ENCODE results near the gene KDM3B.
A peak's percentile ranks its signal among the peaks of the same experiment; 100 is the strongest.
"Not testable (repeated sequence)": the region's sequence is repeated elsewhere in the genome, so short reads cannot be mapped to it uniquely, and the experiment has no call there.

Gene KDM3B, protein sequence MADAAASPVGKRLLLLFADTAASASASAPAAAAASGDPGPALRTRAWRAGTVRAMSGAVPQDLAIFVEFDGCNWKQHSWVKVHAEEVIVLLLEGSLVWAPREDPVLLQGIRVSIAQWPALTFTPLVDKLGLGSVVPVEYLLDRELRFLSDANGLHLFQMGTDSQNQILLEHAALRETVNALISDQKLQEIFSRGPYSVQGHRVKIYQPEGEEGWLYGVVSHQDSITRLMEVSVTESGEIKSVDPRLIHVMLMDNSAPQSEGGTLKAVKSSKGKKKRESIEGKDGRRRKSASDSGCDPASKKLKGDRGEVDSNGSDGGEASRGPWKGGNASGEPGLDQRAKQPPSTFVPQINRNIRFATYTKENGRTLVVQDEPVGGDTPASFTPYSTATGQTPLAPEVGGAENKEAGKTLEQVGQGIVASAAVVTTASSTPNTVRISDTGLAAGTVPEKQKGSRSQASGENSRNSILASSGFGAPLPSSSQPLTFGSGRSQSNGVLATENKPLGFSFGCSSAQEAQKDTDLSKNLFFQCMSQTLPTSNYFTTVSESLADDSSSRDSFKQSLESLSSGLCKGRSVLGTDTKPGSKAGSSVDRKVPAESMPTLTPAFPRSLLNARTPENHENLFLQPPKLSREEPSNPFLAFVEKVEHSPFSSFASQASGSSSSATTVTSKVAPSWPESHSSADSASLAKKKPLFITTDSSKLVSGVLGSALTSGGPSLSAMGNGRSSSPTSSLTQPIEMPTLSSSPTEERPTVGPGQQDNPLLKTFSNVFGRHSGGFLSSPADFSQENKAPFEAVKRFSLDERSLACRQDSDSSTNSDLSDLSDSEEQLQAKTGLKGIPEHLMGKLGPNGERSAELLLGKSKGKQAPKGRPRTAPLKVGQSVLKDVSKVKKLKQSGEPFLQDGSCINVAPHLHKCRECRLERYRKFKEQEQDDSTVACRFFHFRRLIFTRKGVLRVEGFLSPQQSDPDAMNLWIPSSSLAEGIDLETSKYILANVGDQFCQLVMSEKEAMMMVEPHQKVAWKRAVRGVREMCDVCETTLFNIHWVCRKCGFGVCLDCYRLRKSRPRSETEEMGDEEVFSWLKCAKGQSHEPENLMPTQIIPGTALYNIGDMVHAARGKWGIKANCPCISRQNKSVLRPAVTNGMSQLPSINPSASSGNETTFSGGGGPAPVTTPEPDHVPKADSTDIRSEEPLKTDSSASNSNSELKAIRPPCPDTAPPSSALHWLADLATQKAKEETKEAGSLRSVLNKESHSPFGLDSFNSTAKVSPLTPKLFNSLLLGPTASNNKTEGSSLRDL (N-terminal part only)

DNA sequence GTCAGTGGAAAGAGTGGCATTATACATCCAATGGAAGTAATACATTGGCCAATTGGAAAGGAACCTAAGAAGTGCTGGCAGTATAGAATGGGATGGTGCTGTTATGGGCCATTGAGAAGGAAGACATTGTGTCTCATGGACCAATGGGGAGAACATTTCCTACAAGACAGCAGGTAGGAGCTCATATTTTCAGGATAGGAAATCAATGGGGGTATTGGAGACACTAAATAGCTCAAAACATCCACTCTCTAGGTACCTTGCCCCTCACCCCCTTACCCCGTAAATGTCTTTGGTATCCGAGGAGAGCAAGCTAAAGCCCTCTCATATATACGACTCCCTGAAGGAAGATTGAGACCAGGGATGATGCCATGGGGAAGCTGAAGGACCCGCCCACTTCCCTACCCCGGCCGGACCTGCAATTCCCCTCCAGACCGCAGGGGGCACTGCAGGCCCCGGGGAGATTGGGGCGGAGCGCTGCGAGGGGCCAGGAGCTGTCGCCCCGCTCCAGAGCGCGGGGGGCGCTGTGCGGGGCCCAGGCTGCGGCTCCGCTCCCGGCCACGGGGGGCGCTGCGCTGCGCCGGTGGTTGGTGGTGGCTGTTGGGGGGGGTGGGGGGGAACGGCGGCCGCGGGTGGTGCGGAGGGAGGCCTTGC lies at the start of gene KDM3B:
Gene KDM3B, plus strand, starts transcription at position 615 of the 651 bp plus-strand sequence. CDS start 111 bp downstream, outside the sequence.
- peak; percentile 79 for DNase-seq

DNA sequence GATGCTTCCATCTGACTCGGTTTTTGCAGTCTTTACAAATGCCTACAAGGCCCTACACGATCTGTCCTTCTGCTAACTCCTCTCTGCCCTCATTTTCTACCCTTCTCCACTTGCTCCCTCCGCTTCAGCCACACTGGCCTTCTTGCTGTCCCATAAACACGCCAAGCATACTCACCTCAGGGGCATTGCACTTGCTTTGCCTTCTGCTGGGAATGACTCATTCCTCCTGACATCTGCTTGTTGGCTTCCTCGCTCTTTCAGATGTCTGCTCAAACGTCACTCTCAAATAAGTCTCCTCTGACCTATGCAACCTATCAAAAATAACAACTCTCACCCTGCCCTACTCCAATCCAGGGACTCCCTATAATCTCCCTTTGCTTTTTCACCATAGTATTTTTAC lies 49.1 kb upstream of the KDM3B start:
- DNase-seq: no peak

DNA sequence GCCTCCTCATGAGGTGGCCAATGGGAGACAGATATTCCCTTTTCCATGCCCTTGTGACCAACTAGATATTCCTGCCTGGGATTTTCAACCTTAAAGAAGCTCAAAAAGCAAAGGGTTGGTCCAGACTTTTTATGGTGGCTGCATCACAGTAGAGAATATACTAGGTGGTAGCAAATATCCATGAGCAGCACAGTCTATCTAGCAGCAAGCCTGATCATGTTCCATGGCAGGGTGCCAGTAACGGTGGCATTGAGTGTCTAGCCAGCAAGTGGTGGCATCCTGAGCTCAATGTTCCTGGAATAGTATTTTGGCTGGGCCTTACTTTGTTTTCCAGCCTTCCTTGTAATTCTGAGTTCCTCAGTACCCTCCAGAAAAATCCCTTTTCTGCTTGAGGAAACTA lies 46.7 kb upstream of the KDM3B start:
- DNase-seq: no peak

DNA sequence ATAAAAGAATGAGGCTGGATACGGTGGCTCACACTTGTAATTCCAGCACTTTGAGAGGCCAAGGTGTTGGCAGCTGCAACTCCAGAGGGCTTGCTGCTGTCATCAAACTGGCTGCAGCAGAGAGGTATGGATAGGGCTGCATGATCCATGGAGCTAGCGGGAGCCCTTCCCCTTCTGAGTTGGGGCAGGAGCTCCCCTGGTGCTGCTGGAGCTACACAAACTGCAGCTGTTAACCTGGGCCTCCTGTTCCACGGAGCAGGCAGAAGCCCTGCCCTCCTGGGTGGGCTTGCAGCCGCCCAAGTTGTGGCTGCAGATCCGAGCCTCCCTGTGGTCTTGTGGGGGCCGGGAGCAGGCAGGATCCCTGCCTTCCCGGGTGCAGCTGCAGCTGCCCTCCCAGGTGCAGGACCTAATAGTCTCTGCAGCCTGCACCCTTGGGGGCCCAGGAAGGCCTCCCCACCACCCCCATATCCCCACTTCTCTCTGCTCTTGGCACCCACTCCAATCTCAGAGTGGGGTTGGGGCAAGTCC lies 36.7 kb upstream of the KDM3B start:
- DNase-seq: no peak

DNA sequence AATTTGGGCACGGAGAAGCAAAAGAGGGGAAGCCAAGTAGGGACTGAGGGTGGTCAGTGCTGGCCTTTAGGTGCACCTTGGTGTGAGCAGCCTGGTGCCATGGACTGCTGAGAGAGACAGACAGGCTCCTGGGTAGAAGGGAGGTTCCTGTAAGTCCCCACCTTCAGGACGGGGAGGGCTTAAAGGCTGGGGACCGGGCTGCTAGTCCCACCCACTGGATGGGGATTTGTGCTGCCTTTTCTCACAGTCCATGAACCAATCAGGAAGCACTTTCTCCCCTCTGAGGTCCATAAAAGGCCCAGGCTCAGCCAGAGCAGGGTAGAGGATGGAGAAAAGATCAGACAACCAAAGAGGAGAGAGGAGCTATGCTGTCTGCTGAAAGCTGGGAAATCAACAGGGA lies 36.1 kb upstream of the KDM3B start:
- DNase-seq: no peak

DNA sequence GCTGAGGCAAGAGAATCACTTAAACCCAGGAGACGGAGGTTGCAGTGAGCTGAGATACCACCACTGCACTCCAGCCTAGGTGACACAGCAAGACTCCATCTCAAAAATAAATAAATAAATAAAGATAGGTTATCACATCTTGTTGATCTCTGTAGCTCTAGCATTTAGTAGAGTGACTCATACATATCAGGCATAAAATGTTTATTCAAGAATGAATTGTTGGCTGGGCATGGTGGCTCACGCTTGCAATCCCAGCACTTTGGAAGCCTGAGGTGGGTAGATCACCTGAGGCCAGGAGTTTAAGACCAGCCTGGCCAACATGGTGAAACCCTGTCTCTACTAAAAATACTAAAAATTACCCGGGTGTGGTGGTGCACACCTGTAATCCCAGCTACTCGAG lies 34.3 kb upstream of the KDM3B start:
- not testable (repeated sequence) for DNase-seq

DNA sequence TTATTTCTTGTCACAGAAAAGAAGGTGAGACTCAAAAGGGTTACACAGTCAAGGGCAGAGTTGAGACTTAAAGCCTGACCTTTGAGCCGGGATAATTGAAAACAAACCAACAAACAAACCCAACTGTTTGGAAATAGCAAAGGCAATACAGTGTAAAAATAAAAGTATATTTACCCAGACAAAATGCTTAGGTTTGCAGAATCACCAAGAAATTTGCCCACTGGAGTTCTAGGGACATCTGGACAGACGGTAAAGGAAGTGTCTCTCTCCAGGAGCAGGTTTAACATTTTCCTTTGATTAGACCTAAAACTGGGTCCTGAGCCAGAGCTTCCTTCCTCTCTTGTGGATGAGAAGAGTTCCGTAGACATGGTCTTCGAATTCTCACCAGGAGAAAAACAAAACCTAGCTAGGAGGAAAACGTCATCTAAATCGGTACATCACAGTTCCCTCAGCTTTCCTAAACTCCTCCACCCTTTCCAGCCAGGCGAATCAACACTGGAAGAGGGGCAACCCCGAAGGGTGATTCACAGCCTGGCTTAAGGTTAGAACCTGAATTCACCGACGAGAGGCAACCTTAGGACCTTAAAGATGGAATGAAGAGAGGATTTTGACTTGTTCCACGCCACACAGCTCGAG lies 21.6 kb upstream of the KDM3B start:
- no peak for DNase-seq

DNA sequence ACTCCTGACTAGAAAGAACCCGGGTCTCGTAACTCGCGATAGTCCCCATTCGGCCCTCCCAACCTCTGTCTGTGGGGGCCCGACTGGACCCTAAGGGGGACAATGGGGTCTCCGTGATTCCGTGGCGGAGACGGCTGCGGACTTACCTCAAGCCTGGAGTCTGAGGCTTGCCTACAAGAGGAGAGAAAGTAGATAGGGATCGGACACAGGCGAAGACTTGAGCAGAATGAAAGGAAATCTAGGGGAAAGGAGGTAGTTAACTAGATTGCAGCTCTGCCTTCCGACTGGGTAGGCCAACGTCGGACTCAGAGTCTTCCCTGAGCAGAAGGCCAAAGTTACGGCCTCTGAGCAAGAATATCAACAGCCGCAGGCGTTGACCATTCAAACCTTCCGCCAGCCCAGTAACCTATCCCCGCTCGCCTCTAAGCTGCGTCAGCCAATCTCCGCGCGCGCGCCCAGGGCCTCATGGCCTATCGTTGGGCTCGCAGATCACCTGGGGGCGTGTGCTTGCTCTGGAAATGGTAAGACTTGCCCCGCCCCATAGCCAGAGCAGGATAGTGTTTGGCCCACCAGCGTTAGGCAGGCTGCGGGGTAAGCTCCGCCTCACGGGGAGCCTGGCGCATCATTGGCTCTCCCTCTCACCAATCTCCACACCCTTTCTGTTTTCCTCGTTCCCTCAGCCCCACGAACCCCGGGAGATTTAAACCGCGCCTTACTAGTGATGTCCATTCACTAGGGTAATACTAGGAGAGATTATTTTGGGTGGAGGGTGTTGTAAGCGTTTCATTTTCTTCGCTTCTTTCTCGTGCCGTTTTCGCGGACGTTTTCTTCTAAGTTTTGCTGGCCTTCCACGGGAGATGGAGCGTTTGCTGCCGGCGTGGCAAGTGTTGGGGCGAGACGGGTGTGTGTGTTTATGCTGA lies 20.8 kb upstream of the KDM3B start, which contains the start of gene CDC25C:
Gene CDC25C, minus strand, starts transcription at position 356 of the 920 bp plus-strand sequence. CDS start 624 bp downstream, outside the sequence.
- peak; percentile 99 for DNase-seq

DNA sequence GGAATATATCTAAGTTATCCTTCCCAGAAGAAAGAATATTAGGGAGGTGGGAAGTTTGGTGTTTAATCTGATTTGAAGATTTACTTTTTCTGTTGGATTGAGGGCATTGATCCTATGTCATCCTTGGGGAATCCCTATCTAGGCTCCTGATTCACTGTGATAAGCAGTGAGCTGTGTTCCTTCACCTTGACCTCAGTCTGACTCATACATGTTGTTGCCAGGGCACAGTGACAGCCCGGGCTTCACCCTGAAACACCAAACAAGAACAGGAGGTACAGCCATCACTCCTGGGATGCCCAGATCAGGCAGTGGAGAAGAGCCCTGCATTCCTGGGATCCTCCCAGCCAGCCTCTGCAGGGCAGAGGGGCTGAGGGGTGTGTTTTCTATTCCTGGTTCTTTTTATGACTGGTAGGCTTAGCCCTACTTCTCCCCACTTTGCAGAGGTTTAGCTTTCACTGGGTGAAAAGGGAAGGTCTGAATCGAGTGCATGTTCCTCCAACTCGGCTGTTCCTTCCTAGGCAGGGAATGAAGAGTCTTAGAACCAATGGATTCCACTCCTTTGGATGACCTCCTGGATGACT lies 17.5 kb upstream of the KDM3B start:
- no peak for DNase-seq

DNA sequence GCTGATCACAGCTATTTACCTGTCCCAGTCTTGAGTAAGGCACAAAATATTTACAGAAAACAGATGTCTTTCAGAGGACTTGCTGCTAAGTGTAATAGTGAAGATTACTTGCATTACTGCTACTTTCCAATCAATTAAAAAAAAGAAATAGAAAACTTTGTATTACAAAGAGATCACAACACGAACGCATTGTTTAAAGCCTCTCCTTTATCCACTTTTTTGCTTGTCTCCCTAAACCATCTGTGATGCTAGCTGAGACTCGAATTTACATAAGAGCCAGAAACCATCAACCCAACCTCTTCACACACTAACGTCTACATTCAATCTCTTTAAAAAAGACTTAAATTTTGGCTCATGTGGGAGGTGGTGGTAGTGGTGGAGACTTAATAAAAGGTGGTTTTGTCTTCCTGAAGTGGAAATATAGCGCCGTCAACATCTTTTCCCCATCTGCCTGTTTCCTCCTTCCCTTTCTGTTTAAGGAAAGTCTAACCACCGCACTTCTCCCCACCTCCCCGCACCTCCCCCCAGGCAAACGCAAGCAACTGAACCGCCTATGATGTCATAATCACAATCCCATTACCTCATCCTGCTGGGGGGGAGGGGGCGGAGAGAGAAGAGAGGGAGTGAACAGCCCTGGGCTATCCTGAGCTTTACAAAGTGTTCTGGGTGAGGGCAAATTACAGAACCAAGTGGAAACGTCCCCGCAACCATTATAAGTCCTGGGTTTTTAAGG lies 15.4 kb upstream of the KDM3B start:
- peak; percentile 85 for DNase-seq

DNA sequence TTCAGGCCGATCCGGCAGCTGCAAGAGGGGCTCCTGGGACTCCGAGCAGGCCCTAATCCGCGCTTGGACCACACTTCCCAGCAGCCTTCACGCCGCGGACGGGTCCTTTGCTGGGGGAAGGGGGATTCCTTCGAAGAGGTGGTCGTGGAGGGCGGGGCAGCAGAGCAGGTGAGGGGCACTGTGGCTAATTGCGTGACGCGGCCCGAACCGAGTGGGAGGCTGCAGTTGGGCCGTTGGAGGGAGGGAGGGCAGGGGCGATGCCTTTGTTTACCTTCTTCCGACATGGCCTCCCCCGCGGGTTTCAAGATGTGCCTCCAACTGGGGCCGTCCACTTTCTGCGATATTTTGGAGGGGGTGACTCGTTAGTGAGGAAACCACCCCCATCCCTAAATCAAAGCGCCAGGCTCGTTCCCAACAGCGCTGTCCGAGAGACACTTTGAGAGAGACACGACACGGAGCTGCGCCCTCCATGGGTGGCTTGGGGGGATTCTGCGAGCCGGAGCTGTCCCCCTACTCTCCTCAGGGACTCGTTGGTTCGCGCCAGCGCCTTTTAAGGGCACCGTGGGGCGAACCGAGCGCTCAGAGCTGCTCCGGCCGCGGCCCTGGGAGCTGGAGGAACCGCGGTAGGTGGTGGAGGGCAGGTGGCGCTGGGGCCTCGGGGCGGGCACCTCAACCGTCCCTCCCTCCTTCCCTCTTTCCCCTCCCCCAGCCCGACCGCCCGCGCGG lies 14.6 kb upstream of the KDM3B start, which contains the start of gene FAM53C:
Gene FAM53C, plus strand, starts transcription at position 582 of the 726 bp plus-strand sequence. CDS start 3,070 bp downstream, outside the sequence.
- DNase-seq: peak; percentile 90

DNA sequence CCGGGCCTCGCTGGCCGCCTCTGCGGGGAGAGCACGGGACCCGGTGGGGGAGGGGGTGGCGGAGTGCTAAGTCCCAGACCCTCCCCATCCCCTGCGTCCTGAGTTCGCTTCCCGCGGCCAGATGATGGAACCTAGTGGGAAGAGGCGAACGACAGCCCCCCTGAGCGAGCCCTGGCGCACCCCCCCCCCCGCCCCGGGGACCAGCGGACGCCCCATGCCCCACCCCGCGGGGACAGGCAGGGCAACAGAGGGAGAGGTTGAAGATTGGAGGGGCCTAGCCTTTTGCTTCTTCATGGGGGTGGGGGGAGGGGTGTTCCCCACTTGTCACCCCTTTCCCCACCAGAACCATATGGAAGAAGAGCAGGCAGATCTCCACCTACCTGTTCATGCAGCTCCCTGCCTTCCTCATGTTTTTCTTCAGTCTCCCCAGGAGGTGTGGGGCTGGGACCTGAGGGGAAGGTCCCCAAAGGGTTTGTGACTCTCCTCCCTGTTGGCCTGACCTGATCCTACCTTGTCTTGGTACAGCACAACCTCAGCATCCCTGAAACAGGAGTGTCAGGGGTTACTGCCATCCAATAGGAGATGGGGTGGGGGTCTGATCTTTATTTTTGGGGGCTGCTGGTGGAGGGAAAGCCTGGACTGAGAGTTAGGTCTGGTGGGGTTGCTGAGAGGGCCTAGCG lies 13.9 kb upstream of the KDM3B start:
- no peak for DNase-seq

DNA sequence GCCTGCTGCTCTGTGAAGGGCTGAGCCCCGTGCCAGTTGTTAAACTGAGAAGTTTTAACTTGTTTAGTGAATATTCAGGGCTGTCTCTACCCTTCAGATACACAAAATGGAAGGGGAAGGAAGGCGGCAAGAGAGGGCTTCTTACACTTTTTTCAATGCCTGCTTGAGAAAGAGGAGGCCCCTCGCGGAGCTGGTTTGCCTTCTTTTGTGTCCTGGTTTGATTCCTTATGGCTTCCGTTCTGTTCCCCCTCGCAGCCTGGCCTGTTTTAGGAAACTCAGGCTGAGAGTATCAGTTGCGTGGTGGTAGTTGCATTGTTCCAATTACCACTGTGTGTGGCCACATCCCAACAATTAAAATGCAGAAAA lies 13.4 kb upstream of the KDM3B start:
- peak; percentile 19 for DNase-seq

DNA sequence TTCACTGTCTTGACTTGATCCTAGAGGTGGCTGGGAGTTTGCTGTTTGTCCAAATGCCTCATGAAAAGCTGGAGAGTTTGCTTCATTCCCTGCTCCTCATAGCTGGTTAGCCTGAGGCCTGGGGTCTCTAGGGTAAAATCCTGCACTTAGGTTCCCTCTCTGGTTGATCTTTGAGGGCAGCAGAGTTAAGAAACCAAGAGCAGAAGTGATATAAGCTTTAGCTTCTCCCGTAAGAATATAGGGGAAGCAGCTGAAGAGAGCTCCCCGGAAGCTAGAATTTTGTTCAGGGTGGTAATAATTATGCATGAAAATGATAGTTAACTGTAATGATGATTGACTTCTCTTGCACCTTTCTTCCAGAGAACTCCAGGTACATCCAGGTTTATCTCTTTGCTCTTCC lies 13.0 kb upstream of the KDM3B start:
- no peak for DNase-seq

DNA sequence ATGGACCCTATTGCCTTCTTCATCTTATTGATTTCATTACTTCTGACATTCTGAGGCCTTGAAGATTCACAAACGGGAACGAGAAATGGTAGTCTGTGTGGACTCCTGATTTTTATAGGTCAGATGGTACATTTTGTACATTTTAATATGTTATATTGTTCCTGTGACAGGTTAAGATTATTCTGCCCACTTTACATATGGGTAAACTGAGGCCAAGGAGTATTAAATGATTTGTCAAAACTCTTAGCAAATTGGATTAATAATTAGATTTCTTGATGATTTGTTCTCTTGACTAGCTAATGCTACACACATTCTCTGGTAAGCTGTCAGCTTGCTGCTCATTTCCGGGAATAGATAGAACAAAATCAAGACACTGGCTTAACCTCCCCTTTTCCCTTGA lies 12.5 kb upstream of the KDM3B start:
- DNase-seq: no peak

DNA sequence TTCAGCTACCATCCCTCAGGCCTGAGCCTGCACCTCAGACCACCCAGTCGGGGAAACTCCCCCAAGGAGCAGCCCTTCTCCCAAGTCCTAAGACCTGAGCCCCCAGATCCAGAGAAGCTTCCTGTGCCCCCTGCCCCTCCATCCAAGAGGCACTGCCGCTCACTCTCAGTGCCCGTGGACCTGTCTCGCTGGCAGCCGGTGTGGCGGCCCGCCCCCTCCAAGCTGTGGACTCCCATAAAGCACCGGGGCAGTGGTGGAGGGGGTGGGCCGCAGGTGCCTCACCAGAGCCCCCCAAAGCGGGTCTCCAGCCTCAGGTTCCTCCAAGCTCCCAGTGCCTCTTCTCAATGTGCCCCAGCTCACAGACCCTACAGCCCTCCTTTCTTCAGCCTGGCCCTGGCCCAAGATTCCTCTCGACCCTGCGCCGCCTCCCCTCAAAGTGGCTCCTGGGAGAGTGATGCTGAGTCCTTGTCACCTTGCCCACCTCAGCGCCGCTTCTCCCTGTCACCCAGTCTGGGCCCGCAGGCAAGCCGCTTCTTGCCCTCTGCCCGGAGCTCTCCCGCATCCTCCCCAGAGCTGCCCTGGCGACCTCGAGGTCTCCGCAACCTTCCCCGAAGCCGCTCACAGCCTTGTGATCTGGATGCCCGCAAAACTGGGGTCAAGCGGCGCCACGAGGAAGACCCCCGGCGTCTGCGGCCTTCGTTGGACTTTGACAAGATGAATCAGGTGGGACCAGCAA lies 7.4 kb upstream of the KDM3B start:
- no peak for DNase-seq

DNA sequence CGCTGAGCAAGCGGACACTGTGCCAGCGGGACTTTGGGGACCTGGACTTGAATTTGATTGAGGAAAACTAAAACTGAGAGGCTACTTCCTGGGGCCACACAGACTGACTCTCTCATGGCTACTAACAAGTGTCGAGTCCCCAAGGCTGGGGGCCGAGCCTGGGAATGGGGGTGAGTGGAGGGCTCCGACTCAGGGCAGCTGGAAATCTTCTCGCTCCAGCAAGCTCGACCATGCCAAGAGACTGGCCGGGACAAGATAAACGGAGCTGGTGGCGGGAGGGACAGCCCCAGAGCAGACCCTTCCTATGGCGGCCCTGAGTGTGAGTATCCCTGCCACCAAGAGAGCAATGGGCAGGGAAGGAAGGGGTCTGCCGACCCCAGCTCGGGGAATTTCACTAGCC lies 5.6 kb upstream of the KDM3B start:
- DNase-seq: no peak

Data from fibroblast of upper back skin (primary cell).